Lung (tissue), 12 donors: ENCODE data around the gene PTPN13. TPM values are rescaled to one million over a fixed set of nuclear protein-coding genes. Genes with fewer than 3 reads are reported as not detected.

Source experiments
- ATAC-seq: fragments of 200-7000 bp; cut with Tn5 transposase; one replicate; pipeline ENCODE4 v1.9.1; 2020; ENCODE audit warnings: moderate number of reproducible peaks; ENCODE audit not compliant: insufficient read depth, low FRiP score
- DNase-seq, 3 donors: peaks; one replicate each; pipeline ENCODE4 v3.0.0-alpha.2; 2013 to 2017
- H3K27ac ChIP-seq, 2 donors: one replicate each; pipeline ENCODE4 v1.5.1; 2013; ENCODE audit warnings: mild to moderate bottlenecking in 2 of 2, moderate library complexity in 2 of 2, control low read depth in 1 of 2, inconsistent platforms in 1 of 2, low read depth in 1 of 2, low read length in 1 of 2
- H3K27me3 ChIP-seq, 3 donors: one replicate each; pipeline ENCODE4 v1.5.1; 2013; ENCODE audit warnings: low read length in 2 of 3; ENCODE audit not compliant: control insufficient read depth in 3 of 3, insufficient read depth in 3 of 3
- H3K36me3 ChIP-seq, 4 donors: one replicate each; pipeline ENCODE4 v1.5.1; 2013; ENCODE audit warnings: low read length in 4 of 4, mild to moderate bottlenecking in 1 of 4, moderate library complexity in 1 of 4; ENCODE audit not compliant: control insufficient read depth in 4 of 4, insufficient read depth in 4 of 4
- H3K4me1 ChIP-seq, 5 donors: one replicate each; pipeline ENCODE4 v1.5.1; 2013; ENCODE audit warnings: low read length in 5 of 5, mild to moderate bottlenecking in 2 of 5, moderate library complexity in 1 of 5; ENCODE audit not compliant: control insufficient read depth in 5 of 5, insufficient read depth in 5 of 5
- H3K4me3 ChIP-seq: one replicate; pipeline ENCODE4 v1.5.1; 2013; ENCODE audit warnings: mild to moderate bottlenecking, control low read depth, moderate library complexity
- H3K9ac ChIP-seq, 2 donors: one replicate each; pipeline ENCODE4 v1.5.1; 2013; ENCODE audit warnings: low read length in 2 of 2, control low read depth in 1 of 2; ENCODE audit not compliant: insufficient read depth in 1 of 2
- H3K9me3 ChIP-seq, 4 donors: one replicate each; pipeline ENCODE4 v1.5.1; 2013; ENCODE audit warnings: low read length in 3 of 4, mild to moderate bottlenecking in 1 of 4, moderate library complexity in 1 of 4; ENCODE audit not compliant: control insufficient read depth in 4 of 4, insufficient read depth in 3 of 4
- CTCF ChIP-seq: IDR thresholded peaks from 2 replicates; pipeline ENCODE4 v1.5.1; 2012; ENCODE audit warnings: mild to moderate bottlenecking; ENCODE audit errors: control extremely low read depth, extremely low read depth
- WGBS, 2 donors: extraction: QIAGEN DNeasy Blood & Tissue Kit; methylation state at CpG; one replicate each; pipeline ENCODE4 v1.1.7; 2013; 5-methylcytosine and 5-hydroxymethylcytosine counted together
- polyA plus RNA-seq, 2 donors: library from polyadenylated mRNA; stranded (reverse); fragments of 200-250 nt; gene quantifications; one replicate each; pipeline ENCODE4 v1.2.1, GENCODE V29; 2013
- total RNA-seq, 2 donors: library from RNA; depleted of rRNA in 1 of 2; stranded (reverse); fragments of >200 nt in 1 of 2; gene quantifications; one replicate each; pipeline ENCODE4 v1.2.1, GENCODE V29; 2014 to 2021
- donor health status: control.
- donor health status: control.
- donor health status: Bipolar disorder and iron deficiency.
- donor health status: healthy.
- donor health status: DM: yes; HTN: yes; CAD: no.

Gene PTPN13
- total and polyA plus RNA-seq, 4 donors = 8.3 to 95.0 (median 47.9) TPM

GRCh38 chr4:86720508-86721068 is 126.5 kb downstream of the PTPN13 start:
- ATAC-seq (no peak), DNase-seq (no peak)
- peaks cover 0 to 12% (median 6%) of the 10 kb centered on the region in 4 donors for H3K36me3 ChIP-seq
- no peak overlapping the region for H3K9ac ChIP-seq
- H3K4me1 ChIP-seq = no peaks in the 10 kb centered on the region
- no peak overlapping the region for H3K4me3 ChIP-seq
- H3K27ac ChIP-seq = no peak overlapping the region
- WGBS, 2 donors = 71 to 80% methylated on average over 3 of the region's 3 CpGs
- no peaks in the 10 kb centered on the region for H3K27me3 ChIP-seq
- H3K9me3 ChIP-seq = peaks cover 0 to 3% (median 0%) of the 10 kb centered on the region in 4 donors
- no peak for TF ChIP-seq CTCF

GRCh38 chr4:86721412-86721811 is 127.3 kb downstream of the PTPN13 start:
- Histone ChIP-seq H3K9me3 (peaks cover 0 to 3% (median 0%) of the 10 kb centered on the region in 4 donors), H3K4me3 (no peak overlapping the region), H3K27ac (no peak overlapping the region), H3K4me1 (no peaks in the 10 kb centered on the region), H3K36me3 (peaks cover 0 to 12% (median 6%) of the 10 kb centered on the region in 4 donors), H3K27me3 (no peaks in the 10 kb centered on the region), H3K9ac (no peak overlapping the region)
- TF ChIP-seq CTCF = no peak
- ATAC-seq (no peak), DNase-seq (no peak)
- 46 to 97% methylated on average over 2 of the region's 2 CpGs for WGBS, 2 donors

GRCh38 chr4:86730310-86730709 is 136.2 kb downstream of the PTPN13 start:
- Histone ChIP-seq H3K4me1 (no peaks in the 10 kb centered on the region), H3K4me3 (no peak overlapping the region), H3K9me3 (no peaks in the 10 kb centered on the region), H3K27me3 (no peaks in the 10 kb centered on the region), H3K36me3 (peaks cover 0 to 18% (median 8%) of the 10 kb centered on the region in 4 donors), H3K27ac (no peak overlapping the region), H3K9ac (no peak overlapping the region)
- TF ChIP-seq CTCF = no peak
- WGBS, 2 donors = 67 to 86% methylated on average over 9 to 10 of the region's 10 CpGs
- DNase-seq = peak in 1 of 3 donors; percentile 12
- ATAC-seq = no peak

- no peaks in the 10 kb centered on the region for H3K27me3 ChIP-seq
- H3K9me3 ChIP-seq = peaks cover 0 to 7% (median 1%) of the 10 kb centered on the region in 4 donors
- DNase-seq = no peak
- no peak for ATAC-seq
- H3K27ac ChIP-seq = no peak overlapping the region
- no peak for TF ChIP-seq CTCF
- no peak overlapping the region for H3K4me3 ChIP-seq
- 88 to 94% methylated on average over 1 of the region's 1 CpG for WGBS, 2 donors
- peaks cover 0 to 34% (median 13%) of the 10 kb centered on the region in 4 donors for H3K36me3 ChIP-seq
- H3K9ac ChIP-seq = no peak overlapping the region
- H3K4me1 ChIP-seq = no peaks in the 10 kb centered on the region
Observed at GRCh38 chr4:86737244-86737643, 143.1 kb downstream of the PTPN13 start.
